PC-3 (cell line): ENCODE measurements around the gene TTLL10. TPM values are rescaled to one million over a fixed set of nuclear protein-coding genes. Genes with fewer than 3 reads are reported as not detected.
A peak's percentile ranks its signal among the peaks of the same experiment; 100 is the strongest.

Experiments used
- ATAC-seq: fragments of 200-7000 bp; cut with Tn5 transposase; 2 replicates; pipeline ENCODE4 v1.9.1; 2020; ENCODE audit warnings: mild to moderate bottlenecking, moderate library complexity
- BruUV-seq: library from RNA; stranded (reverse); fragments of 400-500 nt; replicated peaks from 2 replicates; lab custom pipeline; 2021; lab: Mats Ljungman, UMichigan
- CTCF ChIA-PET: fragments of 300-600 bp; sonication (Branson Sonifier 250); formaldehyde crosslinking; loops from one replicate; lab custom pipeline; 2022; ENCODE audit warnings: antibody characterized with exemption; lab: Charles Lee
- POLR2A ChIA-PET: fragments of 300-600 bp; sonication (Branson Sonifier 250); formaldehyde crosslinking; loops from one replicate; lab custom pipeline; 2022; ENCODE audit warnings: antibody characterized with exemption; ENCODE audit not compliant: unreplicated experiment; lab: Charles Lee
- DNase-seq: peaks from one replicate; pipeline ENCODE4 v3.0.0-alpha.2; 2015
- H2AFZ ChIP-seq: fragments of 300-600 bp; sonication (generic); 2 replicates; pipeline ENCODE4 v1.6.0; 2016; ENCODE audit warnings: antibody characterized with exemption, low read length
- H3F3A ChIP-seq: fragments of 300-600 bp; sonication (generic); one replicate; pipeline ENCODE4 v1.6.0; 2017; ENCODE audit warnings: antibody characterized with exemption, low read length, control low read depth, mild to moderate bottlenecking; ENCODE audit not compliant: unreplicated experiment
- H3K27ac ChIP-seq: fragments of 300-600 bp; sonication (generic); 2 replicates; pipeline ENCODE4 v1.5.1; 2016; ENCODE audit warnings: mild to moderate bottlenecking, low read length
- H3K27me3 ChIP-seq: fragments of 300-600 bp; sonication (generic); 2 replicates; pipeline ENCODE4 v1.6.1; 2016; ENCODE audit warnings: low read length, mixed read lengths
- H3K36me3 ChIP-seq: fragments of 300-600 bp; sonication (generic); 2 replicates; pipeline ENCODE4 v1.6.1; 2016; ENCODE audit warnings: low read depth, mixed run types, low read length, mixed read lengths
- H3K4me1 ChIP-seq: fragments of 300-600 bp; sonication (generic); 2 replicates; pipeline ENCODE4 v1.5.1; 2016; ENCODE audit warnings: low read length; ENCODE audit not compliant: insufficient read depth
- H3K4me2 ChIP-seq: fragments of 300-600 bp; sonication (generic); 2 replicates; pipeline ENCODE4 v1.6.0; 2016; ENCODE audit warnings: low read length
- H3K4me3 ChIP-seq: fragments of 300-600 bp; sonication (generic); 2 replicates; pipeline ENCODE4 v1.5.1; 2016; ENCODE audit warnings: mild to moderate bottlenecking, low read length, mixed read lengths
- H3K79me2 ChIP-seq: fragments of 300-600 bp; sonication (generic); 2 replicates; pipeline ENCODE4 v1.6.1; 2017; ENCODE audit warnings: low read length, mixed read lengths
- H3K9ac ChIP-seq: fragments of 300-600 bp; sonication (generic); 2 replicates; pipeline ENCODE4 v1.6.0; 2016; ENCODE audit warnings: mild to moderate bottlenecking, low read length
- H3K9me2 ChIP-seq: fragments of 300-600 bp; sonication (generic); replicated peaks from 2 replicates; pipeline ENCODE4 v1.6.1; 2016; ENCODE audit warnings: mixed run types, low read length, mixed read lengths
- H3K9me3 ChIP-seq: fragments of 300-600 bp; sonication (generic); 2 replicates; pipeline ENCODE4 v1.6.1; 2016; ENCODE audit warnings: low read length, mixed read lengths
- H4K20me1 ChIP-seq: fragments of 300-600 bp; sonication (generic); 2 replicates; pipeline ENCODE4 v1.6.1; 2016; ENCODE audit warnings: low read length, mixed read lengths
- CTCF ChIP-seq: fragments of 300-600 bp; sonication (generic); conservative IDR thresholded peaks from 2 replicates; pipeline ENCODE4 v1.5.1; 2017; ENCODE audit warnings: antibody characterized with exemption, low read depth, mild to moderate bottlenecking, low read length
- EZH2 ChIP-seq: fragments of 300-600 bp; sonication (generic); IDR thresholded peaks from one replicate; pipeline ENCODE4 v1.6.1; 2017; ENCODE audit warnings: antibody characterized with exemption, mild to moderate bottlenecking, low read length; ENCODE audit not compliant: unreplicated experiment
- EZH2phosphoT487 ChIP-seq: fragments of 300-600 bp; sonication (generic); IDR thresholded peaks from 2 replicates; pipeline ENCODE4 v1.6.1; 2018; ENCODE audit warnings: mild to moderate bottlenecking, antibody characterized with exemption, low read length, borderline replicate concordance
- intact Hi-C: fragments of 100-400 bp; cut with micrococcal nuclease; formaldehyde crosslinking; loops from 2 replicates; pipeline ENCODE4 v1.9.0; 2023
- total RNA-seq: library from RNA; depleted of rRNA; stranded (reverse); fragments of >200 nt; gene quantifications from 2 replicates; pipeline ENCODE4 v1.2.3, GENCODE V29; 2014

The TTLL10 gene
- total RNA-seq, 1 experiment from 2014 or later, result 0.36 TPM

DNA sequence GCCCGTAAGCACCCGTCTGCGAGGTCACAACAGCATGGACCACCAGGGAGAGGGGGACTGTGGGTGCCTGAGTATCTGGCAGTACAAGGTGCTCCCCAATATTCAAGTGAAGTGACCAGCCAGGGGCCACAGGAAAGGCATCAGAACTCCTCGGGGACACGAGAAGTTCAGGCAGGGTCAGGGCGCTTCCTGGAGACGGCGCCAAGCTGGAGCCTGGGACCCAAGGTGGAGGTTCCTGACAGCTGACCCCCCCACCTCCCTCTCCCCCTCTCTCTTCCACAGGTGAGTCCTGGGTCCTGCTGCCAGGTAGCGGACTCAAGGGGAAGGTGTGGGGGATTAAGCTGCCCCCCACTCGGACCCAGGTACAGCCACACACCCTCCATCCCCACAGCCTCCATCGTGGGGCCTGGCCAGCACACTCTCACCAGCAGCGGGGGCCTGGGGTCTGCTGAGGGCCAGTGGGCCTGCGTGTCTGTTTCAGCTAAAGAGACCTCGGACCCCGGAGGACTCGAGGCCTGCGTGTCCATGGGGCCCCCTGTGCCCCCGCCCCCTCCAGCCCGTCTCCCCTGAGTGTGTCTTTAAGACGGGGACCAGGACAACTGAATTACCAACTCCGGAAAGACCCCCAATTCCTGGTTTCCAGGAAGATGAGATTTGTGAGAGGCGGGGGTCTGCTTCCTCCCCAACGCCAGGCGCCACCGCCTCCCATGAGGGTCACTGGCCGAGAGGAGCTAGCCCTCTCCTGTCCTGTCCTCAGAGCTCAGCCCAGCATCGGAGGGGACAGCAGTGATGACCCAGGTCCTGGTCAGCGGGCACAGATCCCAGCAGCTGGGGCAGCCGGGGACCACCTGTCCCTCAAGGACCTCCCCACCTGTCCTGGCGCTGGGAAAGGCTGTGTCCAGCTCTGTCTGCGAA, 26.5 kb downstream of the TTLL10 start:
- no peaks in the 10 kb centered on the region for H3K36me3 ChIP-seq
- H4K20me1 ChIP-seq, result no peaks in the 10 kb centered on the region
- DNase-seq (no peak), ATAC-seq (no peak)
- ChIA-PET CTCF (no interaction called here), POLR2A (interaction anchor here (0.6 kb wide), 1 partner anchor 13 kb away, joined by 3 read pairs; no protein-coding TSS in a partner anchor)
- peak overlapping the region; percentile 71; the same call in 1 of the 2 replicates for H3K4me3 ChIP-seq
- no peak overlapping the region for H3K9ac ChIP-seq
- no peaks in the 10 kb centered on the region for H3K9me3 ChIP-seq
- intact Hi-C loops, result no loop called here
- no peak overlapping the region for H3K27ac ChIP-seq
- no peaks in the 10 kb centered on the region for H3K9me2 ChIP-seq
- BruUV-seq, result no TSS peak
- H3K4me2 ChIP-seq, result peak overlapping the region; percentile 94
- no peak for TF ChIP-seq CTCF
- TF ChIP-seq EZH2phosphoT487, result no peak
- no peak for TF ChIP-seq EZH2
- H3K79me2 ChIP-seq, result peaks cover 3% of the 10 kb centered on the region
- H2AFZ ChIP-seq, result no peak overlapping the region
- peaks cover 2% of the 10 kb centered on the region; the same call in 1 of the 2 replicates for H3K4me1 ChIP-seq
- no peaks in the 10 kb centered on the region for H3F3A ChIP-seq
- H3K27me3 ChIP-seq, result no peaks in the 10 kb centered on the region

- no peaks in the 10 kb centered on the region for H3K36me3 ChIP-seq
- TF ChIP-seq EZH2phosphoT487 (no peak), CTCF (no peak), EZH2 (no peak)
- no peaks in the 10 kb centered on the region for H3K27me3 ChIP-seq
- CTCF ChIA-PET, result no interaction called here
- H4K20me1 ChIP-seq, result no peaks in the 10 kb centered on the region
- H2AFZ ChIP-seq, result peak overlapping the region; percentile 86
- H3K4me1 ChIP-seq, result peaks cover 11% of the 10 kb centered on the region; the same call in 1 of the 2 replicates
- ATAC-seq, result peak; percentile 57
- intact Hi-C loops, result no loop called here
- POLR2A ChIA-PET, result interaction anchor here (0.6 kb wide), 1 partner anchor 14 kb away, joined by 3 read pairs; no protein-coding TSS in a partner anchor
- no peaks in the 10 kb centered on the region for H3F3A ChIP-seq
- peaks cover 12% of the 10 kb centered on the region for H3K79me2 ChIP-seq
- peak overlapping the region; percentile 45; the same call in 1 of the 2 replicates for H3K9ac ChIP-seq
- DNase-seq, result peak; percentile 48
- H3K27ac ChIP-seq, result no peak overlapping the region
- no peaks in the 10 kb centered on the region for H3K9me3 ChIP-seq
- no peaks in the 10 kb centered on the region for H3K9me2 ChIP-seq
- peak overlapping the region; percentile 71 for H3K4me3 ChIP-seq
- H3K4me2 ChIP-seq, result peak overlapping the region; percentile 94
- BruUV-seq, result no TSS peak
These were observed 27.5 kb downstream of the TTLL10 start for GRCh38 chr1:1200876-1201810.
